ENCODE data around the gene ASAH2B. TPM values are rescaled to one million over a fixed set of nuclear protein-coding genes. Genes with fewer than 3 reads are reported as not detected.

Gene ASAH2B
- total and polyA plus RNA-seq, 2 donors = 1.1 to 2.8 TPM

Other genes with a start within 250 kb of the ASAH2B start
- gene SGMS1, start 116.0 kb upstream of the ASAH2B start, total RNA-seq = 25.5 TPM
- gene SGMS1, start 116.0 kb upstream of the ASAH2B start, polyA plus RNA-seq = 14.7 TPM
- gene A1CF, start 145.7 kb downstream of the ASAH2B start, total RNA-seq = 0.05 TPM
- gene A1CF, start 145.7 kb downstream of the ASAH2B start, polyA plus RNA-seq = 0.02 TPM

Data from thymus (tissue), 2 donors.